ENCODE data around the gene RPL31. TPM values are rescaled to one million over a fixed set of nuclear protein-coding genes. Genes with fewer than 3 reads are reported as not detected.
A peak's percentile ranks its signal among the peaks of the same experiment; 100 is the strongest.

RPL31 gene
- total and polyA plus RNA-seq, 4 donors = 1,020 to 6,954 (median 2,548) TPM

- no peak overlapping the region for H3K4me3 ChIP-seq
- no peak overlapping the region for H3K27ac ChIP-seq (ENCODE audit: low read depth in 1 of 2, low read length in 1 of 2)
- H3K4me1 ChIP-seq (ENCODE audit: control insufficient read depth in 5 of 5, insufficient read depth in 5 of 5, low read length in 5 of 5) = no peaks in the 10 kb centered on the region
- H3K27me3 ChIP-seq (ENCODE audit: control insufficient read depth in 3 of 3, insufficient read depth in 3 of 3, low read length in 2 of 3) = no peaks in the 10 kb centered on the region
- peaks cover 8 to 29% (median 25%) of the 10 kb centered on the region in 4 donors for H3K36me3 ChIP-seq (ENCODE audit: control insufficient read depth in 4 of 4, insufficient read depth in 4 of 4, low read length in 4 of 4)
- TF ChIP-seq, protein P1, sequence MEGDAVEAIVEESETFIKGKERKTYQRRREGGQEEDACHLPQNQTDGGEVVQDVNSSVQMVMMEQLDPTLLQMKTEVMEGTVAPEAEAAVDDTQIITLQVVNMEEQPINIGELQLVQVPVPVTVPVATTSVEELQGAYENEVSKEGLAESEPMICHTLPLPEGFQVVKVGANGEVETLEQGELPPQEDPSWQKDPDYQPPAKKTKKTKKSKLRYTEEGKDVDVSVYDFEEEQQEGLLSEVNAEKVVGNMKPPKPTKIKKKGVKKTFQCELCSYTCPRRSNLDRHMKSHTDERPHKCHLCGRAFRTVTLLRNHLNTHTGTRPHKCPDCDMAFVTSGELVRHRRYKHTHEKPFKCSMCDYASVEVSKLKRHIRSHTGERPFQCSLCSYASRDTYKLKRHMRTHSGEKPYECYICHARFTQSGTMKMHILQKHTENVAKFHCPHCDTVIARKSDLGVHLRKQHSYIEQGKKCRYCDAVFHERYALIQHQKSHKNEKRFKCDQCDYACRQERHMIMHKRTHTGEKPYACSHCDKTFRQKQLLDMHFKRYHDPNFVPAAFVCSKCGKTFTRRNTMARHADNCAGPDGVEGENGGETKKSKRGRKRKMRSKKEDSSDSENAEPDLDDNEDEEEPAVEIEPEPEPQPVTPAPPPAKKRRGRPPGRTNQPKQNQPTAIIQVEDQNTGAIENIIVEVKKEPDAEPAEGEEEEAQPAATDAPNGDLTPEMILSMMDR (IDR thresholded peaks at IDR 0.05; ENCODE audit: control extremely low read depth, extremely low read depth) = no peak
- no peak overlapping the region for H3K9ac ChIP-seq (ENCODE audit: insufficient read depth in 1 of 2, low read length in 2 of 2)
- ATAC-seq (ENCODE audit: insufficient read depth, low FRiP score) (no peak), DNase-seq (no peak)
- 98 to 99% methylated on average over 6 of the region's 6 CpGs for WGBS, 2 donors
- H3K9me3 ChIP-seq (ENCODE audit: control insufficient read depth in 4 of 4, insufficient read depth in 3 of 4, low read length in 3 of 4) = no peaks in the 10 kb centered on the region
These were observed 21.4 kb downstream of the RPL31 start for GRCh38 chr2:101023327-101024107.

DNA sequence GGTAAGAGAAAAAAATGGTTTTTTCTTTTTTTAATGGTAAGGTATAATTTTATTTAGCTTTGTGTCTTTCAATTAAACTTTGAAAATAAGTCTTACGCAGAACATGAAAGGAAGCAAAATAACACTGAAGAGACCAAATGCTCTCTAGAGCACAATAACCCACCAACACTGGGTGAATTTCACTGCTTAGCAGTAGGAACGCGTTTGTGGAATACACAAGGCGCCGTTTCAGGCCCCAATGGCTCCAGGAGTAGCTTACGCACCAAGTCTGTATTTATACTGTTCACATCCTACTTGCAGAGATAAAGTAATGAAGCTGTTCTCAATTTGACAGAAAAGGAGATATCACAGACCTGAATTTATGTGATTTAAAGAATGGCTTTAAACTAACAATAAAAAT is 23.5 kb downstream of the RPL31 start:
- WGBS, 2 donors = 94% methylated on average over 6 of the region's 6 CpGs
- H3K36me3 ChIP-seq (ENCODE audit: control insufficient read depth in 4 of 4, insufficient read depth in 4 of 4, low read length in 4 of 4) = peaks cover 5 to 26% (median 15%) of the 10 kb centered on the region in 4 donors
- H3K27ac ChIP-seq (ENCODE audit: low read depth in 1 of 2, low read length in 1 of 2) = no peak overlapping the region
- H3K4me1 ChIP-seq (ENCODE audit: control insufficient read depth in 5 of 5, insufficient read depth in 5 of 5, low read length in 5 of 5) = no peaks in the 10 kb centered on the region
- TF ChIP-seq, protein P1 (IDR thresholded peaks at IDR 0.05; ENCODE audit: control extremely low read depth, extremely low read depth) = no peak
- no peak for ATAC-seq (ENCODE audit: insufficient read depth, low FRiP score)
- no peak overlapping the region for H3K4me3 ChIP-seq
- no peaks in the 10 kb centered on the region for H3K9me3 ChIP-seq (ENCODE audit: control insufficient read depth in 4 of 4, insufficient read depth in 3 of 4, low read length in 3 of 4)
- no peaks in the 10 kb centered on the region for H3K27me3 ChIP-seq (ENCODE audit: control insufficient read depth in 3 of 3, insufficient read depth in 3 of 3, low read length in 2 of 3)
- no peak overlapping the region for H3K9ac ChIP-seq (ENCODE audit: insufficient read depth in 1 of 2, low read length in 2 of 2)
- DNase-seq = no peak

- Histone ChIP-seq H3K27me3 (ENCODE audit: control insufficient read depth in 3 of 3, insufficient read depth in 3 of 3, low read length in 2 of 3) (no peaks in the 10 kb centered on the region), H3K4me3 (no peak overlapping the region), H3K9me3 (ENCODE audit: control insufficient read depth in 4 of 4, insufficient read depth in 3 of 4, low read length in 3 of 4) (no peaks in the 10 kb centered on the region), H3K27ac (ENCODE audit: low read depth in 1 of 2, low read length in 1 of 2) (peak overlapping the region in 1 of 2 donors; percentile 28), H3K9ac (ENCODE audit: insufficient read depth in 1 of 2, low read length in 2 of 2) (no peak overlapping the region), H3K4me1 (ENCODE audit: control insufficient read depth in 5 of 5, insufficient read depth in 5 of 5, low read length in 5 of 5) (peaks cover 0 to 4% (median 0%) of the 10 kb centered on the region in 5 donors), H3K36me3 (ENCODE audit: control insufficient read depth in 4 of 4, insufficient read depth in 4 of 4, low read length in 4 of 4) (peaks cover under 1 to 26% (median 11%) of the 10 kb centered on the region in 4 donors)
- no peak for ATAC-seq (ENCODE audit: insufficient read depth, low FRiP score)
- DNase-seq = no peak
- WGBS, 2 donors = 67 to 72% methylated on average over 9 of the region's 9 CpGs
- TF ChIP-seq, protein P1 (IDR thresholded peaks at IDR 0.05; ENCODE audit: control extremely low read depth, extremely low read depth) = no peak
These were observed 24.2 kb downstream of the RPL31 start for GRCh38 chr2:101026253-101026701.

All from lung (tissue), 12 donors.